Fibroblast of pulmonary artery (primary cell): ENCODE results near the gene SMAP1.
A peak's percentile ranks its signal among the peaks of the same experiment; 100 is the strongest.

Experiments
- DNase-seq: peaks from one replicate; pipeline ENCODE4 v3.0.0-alpha.2; 2010; ENCODE audit warnings: low read depth
- H3K4me3 ChIP-seq: replicated peaks from 2 replicates; pipeline ENCODE4 v1.5.1; 2011; ENCODE audit warnings: low read depth, mild to moderate bottlenecking, control low read depth, low read length, moderate library complexity
- CTCF ChIP-seq: IDR thresholded peaks from 2 replicates; pipeline ENCODE4 v1.5.1; 2011; ENCODE audit warnings: mild to moderate bottlenecking, control low read depth, low read length, inconsistent platforms; ENCODE audit errors: missing control alignments

SMAP1 gene

DNA sequence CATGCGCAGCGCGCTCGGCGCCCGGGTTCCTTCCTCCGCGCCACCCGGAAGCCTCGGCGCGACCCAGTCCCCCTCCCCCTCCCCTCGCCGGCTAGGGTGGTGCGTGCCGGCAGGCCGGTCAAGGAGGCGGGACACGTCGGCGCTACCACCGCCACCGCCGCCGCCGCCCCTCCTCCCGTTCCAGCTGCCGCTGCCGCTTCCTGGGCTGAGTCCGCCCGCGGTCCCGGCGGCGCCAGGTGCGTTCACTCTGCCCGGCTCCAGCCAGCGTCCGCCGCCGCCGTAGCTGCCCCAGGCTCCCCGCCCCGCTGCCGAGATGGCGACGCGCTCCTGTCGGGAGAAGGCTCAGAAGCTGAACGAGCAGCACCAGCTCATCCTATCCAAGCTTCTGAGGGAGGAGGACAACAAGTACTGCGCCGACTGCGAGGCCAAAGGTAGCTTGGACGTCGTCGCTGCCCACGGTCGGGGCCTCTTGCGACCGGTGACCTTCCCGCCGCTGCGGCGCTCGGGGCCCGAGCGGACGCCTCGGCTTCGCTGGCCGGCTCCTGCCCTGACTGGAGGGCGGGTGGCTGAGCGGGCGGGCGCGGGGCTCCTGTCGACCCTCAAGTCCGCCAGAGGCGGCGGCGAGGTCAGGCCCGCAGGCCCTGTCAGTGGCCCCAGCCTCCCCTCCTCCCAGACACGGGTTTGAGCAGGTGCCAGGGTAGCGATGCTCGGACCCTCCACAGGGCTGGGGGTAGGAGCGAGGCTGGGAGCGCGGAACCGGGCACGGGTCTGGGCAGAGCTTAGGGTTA, at the start of gene SMAP1:
Gene SMAP1 (plus strand): TSS at position 173 of the 788 bp plus-strand sequence. CDS start 141 bp downstream, at position 314.
- H3K4me3 ChIP-seq: peak within 1 kb of the TSS; percentile 86
- TF ChIP-seq CTCF: no peak
- peak; percentile 90 for DNase-seq

DNA sequence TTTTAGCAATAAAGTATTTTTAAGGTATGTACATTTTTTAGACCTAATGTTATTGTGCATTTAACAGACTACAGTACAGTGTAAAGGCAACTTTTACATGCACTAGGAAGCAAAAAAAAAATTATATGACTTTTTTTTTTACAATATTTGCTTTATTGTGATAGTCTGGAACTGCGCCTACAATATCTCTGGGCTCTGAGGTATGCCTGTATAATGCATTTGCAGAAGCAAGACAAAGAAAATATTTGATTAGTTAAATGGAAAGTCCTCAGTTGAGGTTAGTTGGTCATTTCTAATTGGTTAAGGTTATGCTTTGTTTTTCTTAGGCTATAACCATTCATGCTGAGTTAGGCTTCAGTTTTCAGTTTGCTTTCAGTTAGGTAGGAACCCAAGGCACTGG, 46.9 kb upstream of the SMAP1 start:
- TF ChIP-seq CTCF: no peak

GRCh38 chr6:70622461-70622860, 45.2 kb upstream of the SMAP1 start:
- TF ChIP-seq CTCF: no peak
- DNase-seq: no peak
- H3K4me3 ChIP-seq: no peak overlapping the region

More for the DNA sequence above, 46.9 kb upstream of the SMAP1 start:
- no peak for DNase-seq
- H3K4me3 ChIP-seq: no peak overlapping the region

- no peak overlapping the region for H3K4me3 ChIP-seq
- DNase-seq: no peak
- no peak for TF ChIP-seq CTCF
Measured at GRCh38 chr6:70625436-70625835, 42.2 kb upstream of the SMAP1 start.

- no peak for DNase-seq
- no peak overlapping the region for H3K4me3 ChIP-seq
- TF ChIP-seq CTCF: no peak
Measured at GRCh38 chr6:70627500-70628254, 40.0 kb upstream of the SMAP1 start.

DNA sequence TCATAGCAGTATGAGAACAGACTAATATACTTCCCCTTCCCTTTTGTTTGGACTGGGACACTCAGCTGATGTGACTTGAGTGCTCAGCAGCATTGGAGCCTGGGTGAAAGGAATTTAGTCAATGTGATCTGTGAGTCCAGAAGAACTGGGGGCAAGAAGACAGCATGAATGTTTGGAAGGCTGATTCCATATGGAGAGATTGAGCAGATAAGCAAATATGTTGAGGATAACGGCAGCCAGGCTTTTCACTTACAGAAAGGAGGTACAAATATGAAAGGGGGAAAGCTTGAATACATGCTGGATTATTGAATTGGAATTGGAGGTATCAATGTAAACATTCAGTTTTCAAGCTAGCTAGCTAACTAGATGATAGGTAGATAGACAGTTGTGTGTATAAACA, 37.8 kb upstream of the SMAP1 start:
- no peak overlapping the region for H3K4me3 ChIP-seq
- no peak for TF ChIP-seq CTCF
- DNase-seq: no peak
